Activated naive CD4-positive, alpha-beta T cell treated with Interleukin-2 at 50 U/mL for 16 hours (primary cell): ENCODE measurements around the gene RRP8.

Experiments used
- DNase-seq: peaks from one replicate; pipeline ENCODE4 v3.0.0-alpha.2; 2020

The RRP8 gene

GRCh38 chr11:6599449-6599848 is 4.0 kb downstream of the RRP8 start:
- no peak for DNase-seq

GRCh38 chr11:6598555-6598954 is 4.9 kb downstream of the RRP8 start:
- no peak for DNase-seq

- DNase-seq = no peak
Observed at GRCh38 chr11:6596239-6596877, 7.1 kb downstream of the RRP8 start.

- no peak for DNase-seq
Observed at GRCh38 chr11:6594142-6594768, 9.2 kb downstream of the RRP8 start.

- no peak for DNase-seq
Observed at GRCh38 chr11:6588018-6588417, 15.4 kb downstream of the RRP8 start.

- DNase-seq = no peak
Observed at GRCh38 chr11:6587360-6587953, 16.0 kb downstream of the RRP8 start.

- DNase-seq = no peak
Observed at GRCh38 chr11:6586434-6587359, 16.7 kb downstream of the RRP8 start.

GRCh38 chr11:6584528-6584927 is 18.9 kb downstream of the RRP8 start:
- DNase-seq = no peak

GRCh38 chr11:6583584-6583983 is 19.8 kb downstream of the RRP8 start:
- no peak for DNase-seq

GRCh38 chr11:6579681-6580080 is 23.7 kb downstream of the RRP8 start:
- no peak for DNase-seq

GRCh38 chr11:6578134-6578533 is 25.3 kb downstream of the RRP8 start:
- DNase-seq = no peak

GRCh38 chr11:6576471-6577373 is 26.7 kb downstream of the RRP8 start:
- no peak for DNase-seq

- DNase-seq = no peak
Observed at GRCh38 chr11:6574816-6575715, 28.4 kb downstream of the RRP8 start.

GRCh38 chr11:6572215-6572614 is 31.2 kb downstream of the RRP8 start:
- no peak for DNase-seq

GRCh38 chr11:6571434-6572008 is 31.9 kb downstream of the RRP8 start:
- no peak for DNase-seq

- DNase-seq = no peak
Observed at GRCh38 chr11:6570691-6571427, 32.6 kb downstream of the RRP8 start.

GRCh38 chr11:6569706-6570105 is 33.7 kb downstream of the RRP8 start:
- DNase-seq = no peak

- no peak for DNase-seq
Observed at GRCh38 chr11:6568191-6568918, 35.1 kb downstream of the RRP8 start.

- no peak for DNase-seq
Observed at GRCh38 chr11:6567371-6567745, 36.1 kb downstream of the RRP8 start.
